HG03342 (cell line): ENCODE data around the gene AQP12A.

Experiments
- ATAC-seq: cut with Tn5 transposase; IDR thresholded peaks from one replicate; pipeline ENCODE4 v1.9.1; 2021; ENCODE audit warnings: mild to moderate bottlenecking, moderate library complexity; ENCODE audit not compliant: unreplicated experiment

AQP12A gene

GRCh38 chr2:240737958-240738357 is 46.3 kb downstream of the AQP12A start:
- ATAC-seq, result no peak

- ATAC-seq, result no peak
Measured at GRCh38 chr2:240739797-240740196, 48.1 kb downstream of the AQP12A start.

GRCh38 chr2:240741091-240741490 is 49.4 kb downstream of the AQP12A start:
- no peak for ATAC-seq

- no peak for ATAC-seq
Measured at GRCh38 chr2:240742602-240743095, 51.0 kb downstream of the AQP12A start.

GRCh38 chr2:240745456-240745855 is 53.8 kb downstream of the AQP12A start:
- no peak for ATAC-seq

GRCh38 chr2:240745962-240746361 is 54.3 kb downstream of the AQP12A start:
- ATAC-seq, result no peak

GRCh38 chr2:240746671-240747070 is 55.0 kb downstream of the AQP12A start:
- no peak for ATAC-seq

GRCh38 chr2:240747256-240747655 is 55.6 kb downstream of the AQP12A start:
- no peak for ATAC-seq
